HG02571 (cell line): ENCODE measurements around the gene ACTG2.
"Not testable (repeated sequence)": the region's sequence is repeated elsewhere in the genome, so short reads cannot be mapped to it uniquely, and the experiment has no call there.

Experiments used
- ATAC-seq: cut with Tn5 transposase; IDR thresholded peaks from one replicate; pipeline ENCODE4 v1.9.1; 2021; ENCODE audit warnings: mild to moderate bottlenecking, moderate library complexity; ENCODE audit not compliant: unreplicated experiment

ACTG2 gene

DNA sequence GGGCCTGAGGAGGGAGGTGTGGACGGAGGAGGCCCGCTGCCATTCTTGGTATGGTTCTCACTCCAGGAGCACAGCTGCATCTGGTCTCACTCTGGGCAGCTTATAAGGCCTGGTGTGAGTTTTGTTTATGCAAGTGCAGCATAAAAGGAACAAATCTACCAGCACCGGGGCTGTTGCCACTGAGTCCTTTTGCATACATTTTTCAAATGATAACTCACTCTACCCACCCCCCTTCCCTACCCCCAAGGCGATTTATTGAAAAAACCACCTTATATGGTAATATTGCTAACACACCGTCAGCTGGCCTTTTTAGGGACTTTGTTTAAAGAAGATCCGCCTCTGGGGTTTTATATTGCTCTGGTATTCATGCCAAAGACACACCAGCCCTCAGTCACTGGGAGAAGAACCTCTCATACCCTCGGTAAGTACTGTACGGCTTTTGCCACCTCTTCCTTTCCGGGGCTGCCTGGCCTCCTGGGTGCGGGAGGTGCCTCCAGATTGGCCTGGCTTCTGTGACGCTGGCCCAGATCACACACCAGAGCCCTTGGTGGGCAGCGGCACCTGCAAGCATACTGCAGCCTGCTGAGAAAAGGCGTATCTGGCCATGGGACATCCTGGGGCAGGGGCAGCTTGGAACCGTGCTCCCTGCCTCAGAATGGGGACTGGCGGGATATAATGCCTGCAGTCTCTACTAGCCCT, at the start of gene ACTG2:
TSS of gene ACTG2 (plus strand) at position 378 of the 699 bp plus-strand sequence. CDS start 8,304 bp downstream, outside the sequence.
- ATAC-seq, result no peak

DNA sequence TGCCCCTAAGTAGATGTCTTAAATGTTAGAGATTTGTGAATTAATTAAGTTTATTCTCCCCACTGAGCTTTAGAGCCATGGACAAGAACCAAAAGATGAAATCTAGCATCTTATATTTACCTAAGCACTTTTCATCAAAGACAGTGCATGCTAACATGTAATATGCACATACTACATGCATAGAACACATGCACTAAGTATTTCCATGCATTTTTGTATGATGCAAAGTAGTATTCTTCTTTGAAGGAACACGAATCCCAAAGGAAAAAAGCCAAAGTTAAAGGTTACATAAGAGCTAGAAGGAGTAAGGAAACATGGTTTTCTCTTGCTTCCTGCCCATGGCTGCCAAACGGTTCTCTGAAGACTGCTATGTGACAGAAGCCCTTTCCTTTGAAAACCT, 48.7 kb upstream of the ACTG2 start:
- no peak for ATAC-seq

DNA sequence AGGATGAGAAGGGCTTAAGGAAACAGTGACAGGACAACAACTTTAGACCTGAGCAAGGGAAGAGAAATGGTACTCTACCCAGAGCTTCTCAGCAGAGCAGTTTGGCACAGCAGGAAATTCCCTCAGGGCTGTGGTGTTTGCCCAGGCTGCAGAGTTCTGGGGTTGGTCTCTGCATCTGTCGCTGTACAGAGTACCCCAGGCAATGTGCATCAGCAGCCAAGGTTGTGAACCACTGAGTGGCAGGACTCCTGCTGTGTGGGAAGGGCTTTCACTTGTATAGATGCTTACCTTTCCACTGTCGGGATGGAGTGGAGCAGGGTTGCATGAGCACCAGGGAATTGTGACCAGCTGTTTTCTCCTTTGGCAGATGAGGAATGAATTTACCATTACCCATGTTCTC, 42.8 kb upstream of the ACTG2 start:
- ATAC-seq, result no peak

DNA sequence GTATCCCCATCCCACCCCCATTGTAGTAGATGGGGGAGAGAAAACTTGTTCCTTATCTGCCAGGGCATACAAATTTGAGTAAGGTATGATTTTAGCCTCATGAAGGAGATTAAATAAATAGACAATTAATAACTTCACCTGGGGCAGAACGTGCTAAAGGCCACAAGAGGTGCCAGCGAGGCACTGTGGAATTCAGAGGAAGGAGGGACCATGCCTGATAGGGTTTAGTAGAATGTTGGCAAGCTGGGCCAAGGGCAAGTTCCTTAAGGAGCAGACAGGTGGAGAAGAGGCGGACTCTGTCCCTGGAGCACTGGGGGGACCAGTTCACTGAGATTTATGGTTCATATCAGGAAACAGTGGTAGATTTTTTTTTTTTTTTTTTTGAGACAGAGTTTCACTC, 41.5 kb upstream of the ACTG2 start:
- ATAC-seq, result no peak

DNA sequence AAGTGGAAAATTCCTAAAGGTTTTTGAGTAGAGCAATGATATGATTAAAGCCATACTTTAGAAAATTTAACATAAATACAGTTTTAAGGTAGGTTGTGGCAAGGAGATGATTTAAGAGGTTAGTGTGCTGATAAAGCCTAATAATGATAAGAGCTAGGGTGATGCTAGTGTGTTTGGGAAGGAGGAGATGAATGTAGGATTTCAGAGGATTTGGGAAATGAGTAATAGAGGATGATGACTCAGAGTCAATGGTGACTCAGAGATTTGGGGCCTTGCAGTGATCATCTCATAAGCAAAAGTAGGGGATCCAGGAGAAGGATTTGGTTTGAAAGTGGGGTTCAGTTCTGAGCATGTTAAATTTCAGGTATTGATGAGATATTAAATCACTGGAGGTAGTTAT, 40.8 kb upstream of the ACTG2 start:
- ATAC-seq, result no peak

DNA sequence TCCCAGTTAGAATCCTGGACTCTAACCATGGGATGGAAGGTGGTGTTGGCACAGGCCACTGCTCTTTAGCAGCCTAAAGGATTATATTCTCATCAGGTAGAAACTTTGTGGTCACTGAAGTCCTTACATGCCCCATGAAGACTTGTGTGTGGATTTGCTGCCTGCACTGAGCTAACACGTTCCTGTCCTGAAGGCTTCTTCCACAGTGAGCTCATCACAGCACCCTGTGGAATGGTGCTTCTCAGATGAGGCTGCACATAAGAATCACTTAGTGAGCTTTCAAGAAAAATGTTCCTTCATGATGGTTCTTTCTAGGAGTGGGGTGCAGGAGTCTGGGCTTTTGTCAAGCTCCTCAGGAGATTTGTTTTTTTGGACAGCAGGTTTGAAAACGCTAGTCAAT, 37.3 kb upstream of the ACTG2 start:
- ATAC-seq, result no peak

DNA sequence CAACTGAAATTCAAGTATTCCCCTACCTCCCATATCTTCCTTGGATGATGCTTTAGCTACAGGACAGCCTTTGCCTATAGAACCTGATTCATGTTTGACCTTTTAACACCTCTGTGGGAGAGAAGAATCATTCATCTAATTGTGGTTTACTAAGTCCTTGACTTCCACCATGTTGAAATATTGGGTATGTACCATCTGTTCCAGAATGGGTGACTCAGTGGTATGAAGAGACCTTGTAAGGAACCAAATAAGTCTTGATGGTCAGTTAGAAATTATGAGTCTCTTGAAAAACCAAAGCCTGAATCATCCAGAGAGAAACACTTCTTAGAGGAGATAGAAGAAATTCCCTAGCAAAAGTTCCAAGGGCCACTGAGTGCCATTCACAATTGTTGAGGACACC, 36.6 kb upstream of the ACTG2 start:
- ATAC-seq, result no peak

DNA sequence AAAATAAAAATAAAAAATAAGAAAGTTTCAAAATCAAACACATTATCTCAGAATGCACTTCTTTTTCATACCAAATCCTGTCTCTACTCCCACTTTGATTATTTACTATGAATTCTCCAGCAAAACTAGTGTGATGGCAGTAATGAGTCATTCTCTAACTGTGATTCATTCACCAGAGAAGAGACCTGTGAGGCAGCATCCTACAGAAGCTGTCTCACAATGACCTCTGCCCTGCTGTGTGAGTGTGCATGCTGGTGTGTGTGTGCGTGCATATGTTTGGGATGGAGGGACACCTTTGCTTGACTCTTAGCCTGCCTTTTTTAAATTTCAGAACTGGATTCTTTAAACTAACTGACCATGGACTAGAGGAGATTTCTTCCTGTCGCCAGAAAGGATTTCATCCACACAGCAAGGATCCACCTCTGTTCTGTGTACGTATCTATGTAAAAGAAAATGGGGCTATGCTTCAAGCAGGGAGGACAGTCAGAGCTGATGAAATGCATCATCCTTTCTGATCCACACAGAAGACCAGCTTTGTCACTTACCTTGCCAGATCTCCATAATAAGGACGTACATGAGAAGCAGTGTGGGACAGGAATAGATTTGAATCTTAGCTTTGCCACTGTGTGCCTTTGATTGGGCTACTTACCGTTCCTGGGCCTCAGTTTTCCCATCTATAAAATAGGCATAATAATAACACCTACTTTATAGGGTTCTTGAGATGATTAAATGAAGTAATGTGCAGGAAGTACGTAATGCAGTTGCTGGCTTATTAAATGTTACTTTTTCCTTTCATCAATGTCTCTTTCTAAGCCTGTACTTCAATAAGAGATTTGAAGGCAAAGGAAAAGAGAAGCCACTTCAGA, 32.9 kb upstream of the ACTG2 start:
- no peak for ATAC-seq

DNA sequence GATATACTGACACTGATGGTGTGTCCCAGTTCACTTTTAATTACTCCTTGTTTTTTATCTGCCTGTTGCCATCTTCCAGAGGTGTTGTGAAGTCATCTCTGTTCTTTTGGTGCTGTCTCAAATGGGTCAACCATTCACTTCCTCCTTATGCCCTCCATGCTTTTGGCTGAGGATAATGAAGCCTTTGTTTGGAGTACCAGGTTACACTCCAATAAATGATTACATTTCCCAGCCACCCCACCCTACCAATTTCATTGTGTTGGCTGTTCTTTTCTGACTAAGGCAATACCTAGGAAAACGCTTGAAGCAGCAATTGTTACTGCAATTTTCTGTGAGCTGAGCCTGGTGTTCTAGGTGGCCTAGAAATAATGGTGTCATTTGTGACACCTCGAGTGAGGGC, 29.8 kb upstream of the ACTG2 start:
- no peak for ATAC-seq

DNA sequence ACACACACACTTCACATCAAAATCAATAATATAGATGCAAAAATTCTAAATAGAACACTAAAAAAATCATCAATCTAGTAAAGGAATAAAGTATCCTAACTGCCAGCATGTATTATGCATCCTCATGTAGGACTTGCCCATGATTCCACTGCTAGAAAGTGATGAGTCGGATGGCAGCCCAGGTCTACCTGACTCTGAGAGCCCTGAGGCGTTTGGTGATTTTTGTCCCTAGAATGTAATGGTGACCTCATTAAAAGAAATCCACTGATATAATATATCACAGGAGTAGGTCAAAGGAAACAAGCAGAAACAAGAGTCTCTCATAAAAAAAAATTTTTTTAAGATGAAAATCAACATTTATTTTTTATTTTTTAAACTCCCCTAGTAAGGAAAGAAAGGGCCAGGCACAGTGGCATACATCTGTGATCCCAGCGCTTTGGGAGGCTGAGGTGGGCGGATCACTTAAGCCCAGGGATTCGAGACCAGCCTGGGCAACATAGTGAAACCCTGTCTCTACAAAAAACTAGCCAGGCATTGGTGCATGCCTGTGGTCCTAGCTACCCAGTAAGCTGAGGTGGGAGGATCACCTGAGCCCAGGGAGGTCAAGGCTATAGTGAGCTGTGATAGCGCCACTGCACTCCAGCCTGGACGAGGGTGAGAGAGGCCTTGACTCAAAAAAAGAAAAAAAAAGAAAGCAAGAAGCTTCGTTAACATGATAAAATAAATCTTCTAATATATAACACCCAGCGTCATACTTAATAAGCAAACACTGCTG, 24.4 kb upstream of the ACTG2 start:
- ATAC-seq, result no peak

DNA sequence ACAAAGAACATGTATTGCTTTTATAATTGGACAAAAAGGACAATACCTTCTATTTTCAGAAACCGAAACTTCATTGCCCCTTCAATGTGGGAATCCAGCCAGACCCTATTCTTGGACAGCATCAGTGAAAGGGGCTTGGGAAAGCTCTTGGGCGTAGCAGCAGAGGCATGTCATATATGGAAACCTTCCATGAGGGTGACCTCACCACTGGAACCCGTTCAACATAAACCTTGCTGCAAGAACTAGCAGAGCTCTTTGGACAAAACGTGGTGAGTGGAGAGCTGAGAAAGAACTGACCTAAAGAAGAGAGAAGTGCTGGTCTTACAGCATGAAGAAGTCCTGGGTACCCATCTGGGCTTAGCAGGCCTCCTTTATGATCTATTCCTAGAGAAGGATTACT, 22.7 kb upstream of the ACTG2 start:
- ATAC-seq, result no peak

DNA sequence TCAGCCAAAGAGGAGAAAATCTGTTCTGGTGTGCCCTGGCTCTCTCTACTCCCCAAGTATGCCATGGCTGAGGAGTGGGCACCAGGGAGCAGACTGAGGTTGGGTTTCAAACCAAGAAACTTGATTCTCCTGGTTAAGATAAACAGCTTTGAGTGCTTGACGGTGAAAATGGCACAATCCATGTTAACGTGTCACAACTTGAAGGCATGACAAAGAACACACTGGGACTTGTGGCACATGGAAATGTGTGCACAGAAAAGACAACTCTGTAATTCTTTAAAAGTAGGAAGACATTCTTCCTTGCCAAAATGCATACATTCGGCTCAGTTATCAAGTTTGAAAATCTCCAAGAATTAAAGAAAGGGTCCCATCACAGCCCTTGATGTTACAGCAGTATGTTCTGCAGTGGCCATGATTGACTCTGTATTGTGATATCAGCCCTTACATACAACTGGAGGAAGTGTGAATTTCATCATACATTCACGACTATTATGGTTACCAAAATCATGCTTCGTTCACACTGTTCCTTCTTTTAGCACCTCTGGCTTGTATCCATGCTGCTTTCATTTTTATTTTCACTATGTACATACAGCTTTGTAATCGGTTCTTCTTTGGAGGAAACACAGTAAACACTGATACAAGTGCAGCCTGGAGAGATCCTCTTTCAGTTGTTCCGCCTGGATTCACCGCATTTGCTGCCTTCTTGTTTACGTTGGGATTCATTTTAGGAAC, 15.6 kb upstream of the ACTG2 start:
- ATAC-seq, result no peak

DNA sequence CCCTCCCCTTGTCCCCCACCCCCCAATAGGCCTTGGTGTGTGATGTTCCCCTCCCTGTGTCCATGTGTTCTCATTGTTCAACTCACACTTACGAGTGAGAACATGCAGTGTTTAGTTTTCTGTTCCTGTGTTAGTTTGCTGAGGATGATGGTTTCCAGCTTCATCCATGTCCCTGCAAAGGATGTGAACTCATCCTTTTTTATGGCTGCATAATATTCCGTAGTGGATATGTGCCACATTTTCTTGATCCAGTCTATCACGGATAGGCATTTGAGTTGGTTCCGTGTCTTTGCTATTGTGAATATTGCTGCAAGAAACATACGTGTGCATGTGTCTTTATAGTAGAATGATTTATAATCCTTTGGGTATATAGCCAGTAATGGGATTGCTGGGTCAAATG, 14.8 kb upstream of the ACTG2 start:
- not testable (repeated sequence) for ATAC-seq

DNA sequence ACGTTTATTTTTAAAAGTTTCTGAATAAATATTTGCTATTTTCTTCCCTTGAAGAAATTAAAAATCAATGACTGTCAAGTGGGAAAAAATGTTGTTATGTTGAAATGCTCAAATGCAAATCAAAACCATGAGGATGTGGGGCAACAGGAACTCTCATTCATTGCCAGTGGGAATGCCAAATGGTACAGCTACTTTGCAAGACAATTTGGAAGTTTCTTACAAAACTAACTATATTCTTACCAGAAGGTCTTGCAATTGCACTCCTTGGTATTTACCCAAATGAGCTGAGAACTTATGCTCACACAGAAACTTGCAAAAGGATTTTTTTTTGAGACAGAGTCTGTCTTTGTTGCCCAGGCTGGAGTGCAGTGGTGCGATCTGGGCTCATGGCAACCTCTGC, 7.4 kb upstream of the ACTG2 start:
- no peak for ATAC-seq

DNA sequence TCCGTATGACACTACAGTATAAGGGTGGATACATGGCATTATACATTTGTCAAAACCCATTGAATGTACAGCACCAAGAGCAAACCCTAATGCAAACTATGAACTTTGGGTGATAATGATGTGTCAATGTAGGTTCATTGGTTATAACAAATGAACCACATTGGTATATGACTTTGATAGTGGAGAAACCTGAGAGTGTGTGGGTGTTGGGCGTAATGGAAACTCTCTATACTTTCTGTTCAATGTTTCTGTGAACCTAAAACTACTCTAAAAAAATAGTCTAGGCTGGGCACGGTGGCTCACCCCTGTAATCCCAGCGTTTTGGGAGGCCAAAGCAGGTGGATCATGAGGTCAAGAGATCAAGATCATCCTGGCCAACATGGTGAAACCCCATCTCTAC, 6.5 kb upstream of the ACTG2 start:
- ATAC-seq, result no peak

DNA sequence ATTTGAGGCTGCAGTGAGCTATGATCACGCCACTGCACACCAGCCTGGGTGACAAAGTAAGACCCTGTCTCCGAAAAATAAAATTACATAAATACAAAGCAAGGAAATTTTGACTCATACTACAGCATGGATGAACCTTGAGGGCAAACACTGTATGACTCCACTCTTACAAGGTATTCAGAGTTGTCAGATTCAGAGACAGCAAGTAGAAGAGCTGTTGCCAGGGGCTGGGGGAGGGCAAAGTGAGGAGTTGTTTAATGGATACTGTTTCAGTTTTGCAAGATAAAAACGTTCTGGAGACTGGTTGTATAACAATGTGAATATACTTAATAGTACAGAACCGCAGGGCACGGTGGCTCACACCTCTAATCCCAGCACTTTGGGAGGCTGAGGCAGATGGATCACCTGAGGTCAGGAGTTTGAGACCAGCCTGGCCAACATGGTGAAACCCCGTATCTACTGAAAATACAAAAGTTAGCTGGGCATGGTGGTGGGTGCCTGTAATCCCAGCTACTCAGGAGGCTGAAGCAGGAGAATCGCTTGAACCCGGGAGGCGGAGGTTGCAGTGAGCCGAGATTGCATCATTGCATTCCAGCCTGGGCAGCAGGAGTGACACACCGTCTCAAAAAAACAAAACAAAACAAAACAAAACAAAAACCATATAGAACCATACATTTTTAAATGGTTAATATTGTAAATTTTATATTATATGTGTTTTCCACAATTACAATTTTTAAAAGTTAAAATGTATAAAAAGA, 5.0 kb upstream of the ACTG2 start:
- not testable (repeated sequence) for ATAC-seq

DNA sequence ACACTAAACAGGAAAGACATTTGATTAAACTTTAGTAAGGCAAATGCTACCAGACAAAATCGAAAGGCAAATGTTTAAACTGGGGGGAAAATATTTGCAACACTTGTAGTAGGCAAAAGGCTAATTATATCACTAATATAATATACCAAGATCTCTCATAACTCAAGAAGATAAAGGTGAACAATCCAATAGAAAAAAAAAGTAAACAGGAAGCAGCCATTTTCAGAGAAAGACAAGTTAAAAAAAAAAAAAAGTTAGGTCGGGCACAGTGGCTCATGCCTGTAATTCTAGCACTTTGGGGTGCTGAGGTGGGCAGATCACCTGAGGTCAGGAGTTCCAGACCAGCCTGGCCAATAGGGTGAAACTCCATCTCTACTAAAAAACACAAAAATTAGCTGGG, 4.4 kb upstream of the ACTG2 start:
- no peak for ATAC-seq

DNA sequence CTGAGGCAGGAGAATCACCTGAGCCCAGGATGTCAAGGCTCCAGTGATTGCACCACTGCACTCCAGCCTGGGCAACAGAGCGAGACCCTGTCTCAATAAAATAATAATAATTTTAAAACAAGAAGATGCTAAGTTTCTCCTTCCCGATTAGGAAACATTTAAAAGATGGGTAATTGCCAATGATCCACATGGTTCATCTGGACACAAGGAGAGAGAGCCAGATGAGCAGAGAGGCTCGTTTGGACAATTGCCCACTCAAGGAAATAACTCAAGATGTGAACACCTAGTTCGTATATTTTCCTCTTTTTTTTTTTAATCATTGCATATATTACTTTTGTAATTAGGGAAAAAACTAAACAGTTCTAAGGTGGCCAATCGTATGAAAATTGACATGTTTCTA, 3.6 kb upstream of the ACTG2 start:
- ATAC-seq, result no peak

DNA sequence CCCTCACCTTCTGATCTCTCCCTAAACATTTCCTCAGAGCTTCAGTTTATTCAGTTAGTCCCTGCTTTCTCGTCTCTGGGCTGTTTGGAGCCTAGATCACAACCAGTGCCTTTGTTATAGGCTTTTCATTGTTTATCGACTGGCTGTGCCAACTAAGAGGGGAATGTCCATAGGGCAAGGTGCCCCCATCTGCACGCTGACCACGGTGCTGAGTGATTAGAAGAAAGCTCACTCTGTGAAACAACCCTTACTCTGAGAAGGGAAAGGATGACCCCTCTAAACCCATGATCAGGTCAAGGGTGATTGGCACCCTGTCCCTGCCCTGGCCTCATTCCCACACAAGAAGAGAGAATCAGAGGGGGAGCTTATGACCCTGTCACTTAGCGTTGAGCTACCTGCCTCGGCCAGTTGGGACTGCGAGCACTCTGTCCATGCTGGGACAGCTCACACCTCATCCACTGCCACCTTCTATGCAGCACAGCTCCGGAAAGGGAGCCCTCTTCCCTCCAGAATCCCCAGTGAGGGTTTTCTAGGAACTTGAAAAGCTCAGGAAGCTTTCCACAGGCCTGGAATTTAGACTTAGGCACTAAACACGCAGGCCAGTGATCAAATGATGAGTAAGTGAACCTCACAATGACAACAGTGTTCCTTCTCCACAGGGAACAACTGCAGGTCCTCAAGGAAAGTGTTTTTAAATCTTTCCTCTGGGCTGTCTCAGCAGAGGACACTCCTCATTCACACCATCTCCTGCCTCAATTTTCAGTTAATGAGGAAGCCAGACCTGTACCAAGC, 2.3 kb upstream of the ACTG2 start:
- ATAC-seq, result no peak
